GM19025 (cell line): ENCODE results near the gene NECTIN4.

Source experiments
- ATAC-seq: cut with Tn5 transposase; IDR thresholded peaks from one replicate; pipeline ENCODE4 v1.9.1; 2021; ENCODE audit warnings: mild to moderate bottlenecking, low read depth, moderate library complexity; ENCODE audit not compliant: unreplicated experiment

NECTIN4 gene

DNA sequence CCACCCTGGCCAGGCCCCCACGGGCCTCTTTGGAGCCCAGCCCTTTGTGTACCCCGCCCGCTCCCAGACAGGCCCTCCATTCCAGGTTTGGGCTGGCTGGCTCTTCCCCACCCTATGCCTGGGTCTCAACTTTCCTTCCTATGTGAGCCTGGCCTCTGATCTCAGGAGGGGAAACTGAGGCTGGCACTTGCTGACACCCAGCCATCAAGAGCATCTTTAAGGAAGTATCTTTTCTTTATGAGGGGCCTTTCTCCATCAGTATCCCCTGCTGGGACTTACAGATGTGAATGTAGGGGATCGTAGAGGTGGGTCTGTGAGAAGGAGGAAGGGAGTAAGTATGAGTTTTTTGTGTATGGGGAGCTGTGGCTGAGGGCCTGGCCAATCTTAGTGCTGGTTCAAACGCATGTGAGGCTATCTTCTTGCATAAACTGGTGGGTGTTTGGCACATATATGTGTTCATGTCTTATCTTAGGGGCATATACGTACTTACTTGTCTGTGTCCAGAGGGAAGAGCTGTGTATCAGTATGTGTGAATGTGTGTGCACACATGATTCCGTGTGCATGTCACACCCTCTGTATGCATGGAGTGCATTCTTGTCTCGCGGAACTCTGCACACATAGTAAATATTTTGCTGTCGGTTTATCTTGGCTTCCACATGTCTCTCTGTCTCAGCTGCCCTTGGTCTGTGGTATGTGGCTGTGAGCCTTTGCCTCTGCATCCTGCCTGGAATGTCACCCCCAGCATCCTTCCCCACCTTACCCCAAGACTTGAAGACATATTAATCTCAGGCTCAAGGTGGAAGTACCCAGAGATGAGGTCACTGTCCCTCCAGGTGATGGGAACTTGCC is 5.4 kb downstream of the NECTIN4 start:
- no peak for ATAC-seq

DNA sequence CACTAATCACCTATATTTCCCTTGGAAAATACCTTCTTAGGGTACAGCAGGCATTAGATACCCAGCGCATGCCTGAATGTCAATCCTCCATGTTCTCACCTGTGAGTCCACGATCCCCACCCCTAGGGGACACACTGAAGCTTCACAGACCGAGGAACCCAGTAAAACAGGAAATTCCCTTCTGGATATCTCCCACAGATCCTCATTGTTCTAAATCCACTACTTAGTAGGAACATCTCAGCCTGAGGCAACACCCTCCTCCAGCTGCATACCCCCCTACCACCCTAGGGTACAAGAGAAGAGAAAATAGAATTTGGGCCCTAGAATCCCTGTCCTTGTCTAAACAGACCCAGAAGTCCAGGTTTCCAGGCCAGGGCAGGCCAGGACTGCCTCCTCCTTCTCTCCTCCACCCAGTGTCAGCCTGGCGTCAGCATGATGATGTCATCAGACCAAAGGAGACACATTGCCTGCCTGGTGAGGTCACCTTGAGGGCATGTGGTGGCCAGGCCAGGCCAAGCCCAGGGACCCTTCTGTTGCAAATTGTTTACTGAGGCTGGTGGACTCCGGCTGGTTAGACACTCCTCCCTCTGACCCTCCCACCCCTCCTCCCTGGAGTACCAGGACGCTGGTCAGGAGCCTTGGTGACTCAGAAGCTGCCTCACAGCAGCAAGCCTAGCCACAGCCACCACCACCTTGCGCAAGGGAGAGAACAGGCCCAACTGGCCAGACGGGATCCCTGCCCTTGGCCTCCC is 6.2 kb downstream of the NECTIN4 start:
- ATAC-seq = no peak

DNA sequence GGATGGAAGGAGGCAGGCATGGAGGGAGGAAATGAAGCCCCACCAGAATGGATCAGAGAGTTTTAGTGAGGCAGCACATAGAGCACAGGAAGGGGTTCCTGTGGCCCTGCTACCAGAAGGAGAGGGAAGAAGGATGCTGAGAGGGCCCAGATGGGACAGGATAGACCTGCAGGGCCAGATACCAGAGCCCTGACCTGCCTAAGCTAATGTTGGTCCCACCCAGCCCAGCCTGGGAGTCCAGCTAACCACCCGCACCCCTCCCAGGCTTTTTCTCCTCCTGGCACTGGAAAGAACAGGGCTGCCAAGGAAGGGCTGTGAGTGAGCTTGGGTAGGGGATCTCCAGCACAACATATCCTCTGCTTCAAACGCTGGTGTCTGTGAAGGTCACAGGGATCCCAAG is 6.9 kb downstream of the NECTIN4 start:
- no peak for ATAC-seq

DNA sequence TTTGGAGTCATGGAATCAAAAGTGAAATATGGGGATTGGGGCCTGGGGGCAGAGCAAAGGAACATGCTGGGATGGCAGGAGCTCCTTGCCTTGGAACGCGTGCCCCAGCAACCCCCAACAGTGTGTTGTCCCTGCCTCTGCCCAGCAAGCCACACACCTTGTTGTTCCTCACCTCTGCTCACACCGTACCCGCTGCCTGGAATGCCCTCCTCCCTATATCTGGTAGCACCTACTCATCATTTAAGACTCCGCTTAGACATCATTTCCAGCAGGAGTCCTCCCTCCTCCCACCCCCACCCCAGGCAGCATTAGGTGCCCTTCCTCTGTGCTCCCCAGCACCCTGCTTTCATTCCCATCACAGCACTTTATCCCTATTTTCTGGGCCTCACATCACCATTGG is 7.8 kb downstream of the NECTIN4 start:
- no peak for ATAC-seq

DNA sequence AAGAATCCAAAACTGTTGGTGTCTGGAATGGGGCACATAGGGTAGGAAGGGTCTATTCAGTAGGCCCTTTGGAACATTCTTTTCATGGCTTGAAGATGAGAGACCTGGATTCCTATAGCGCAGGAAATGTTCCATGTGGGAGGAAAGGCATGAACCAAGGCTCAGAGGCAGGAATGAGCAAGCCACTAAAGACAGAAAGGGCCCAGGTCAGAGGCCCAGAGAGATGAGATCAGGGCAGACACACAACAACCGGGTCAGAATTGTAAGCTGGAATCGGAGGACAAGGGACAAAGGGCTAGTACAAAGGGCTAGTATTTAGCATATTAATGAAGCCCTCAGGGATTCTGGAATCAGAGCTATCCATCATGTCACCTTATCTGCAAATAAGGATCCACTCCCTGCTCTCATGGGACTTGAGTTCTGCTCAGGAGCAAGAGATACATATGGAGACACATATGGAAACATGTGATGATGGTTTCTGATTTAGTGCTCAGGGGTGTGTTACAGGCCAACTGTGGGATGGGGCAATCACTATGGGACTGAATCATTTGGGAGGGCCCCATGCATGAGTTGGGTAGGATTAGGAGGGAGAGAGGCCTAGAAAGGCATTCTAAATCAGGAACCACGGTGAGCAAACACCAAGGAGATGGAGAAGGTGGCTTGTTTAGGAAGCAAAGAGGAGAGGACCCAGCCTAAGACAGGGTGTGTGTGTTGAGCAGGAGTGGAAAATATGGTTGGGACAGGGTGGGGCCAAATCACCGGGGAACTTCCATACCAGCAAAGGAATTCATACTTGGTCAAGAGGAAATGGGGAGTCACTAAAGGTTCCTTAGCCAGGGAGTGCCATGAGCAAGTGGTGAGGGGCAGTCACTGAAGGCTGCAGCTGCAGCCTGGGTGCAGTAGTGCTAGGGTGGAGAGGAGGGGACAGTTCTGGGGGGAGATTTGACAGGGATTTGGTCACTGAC is 8.6 kb downstream of the NECTIN4 start:
- no peak for ATAC-seq

DNA sequence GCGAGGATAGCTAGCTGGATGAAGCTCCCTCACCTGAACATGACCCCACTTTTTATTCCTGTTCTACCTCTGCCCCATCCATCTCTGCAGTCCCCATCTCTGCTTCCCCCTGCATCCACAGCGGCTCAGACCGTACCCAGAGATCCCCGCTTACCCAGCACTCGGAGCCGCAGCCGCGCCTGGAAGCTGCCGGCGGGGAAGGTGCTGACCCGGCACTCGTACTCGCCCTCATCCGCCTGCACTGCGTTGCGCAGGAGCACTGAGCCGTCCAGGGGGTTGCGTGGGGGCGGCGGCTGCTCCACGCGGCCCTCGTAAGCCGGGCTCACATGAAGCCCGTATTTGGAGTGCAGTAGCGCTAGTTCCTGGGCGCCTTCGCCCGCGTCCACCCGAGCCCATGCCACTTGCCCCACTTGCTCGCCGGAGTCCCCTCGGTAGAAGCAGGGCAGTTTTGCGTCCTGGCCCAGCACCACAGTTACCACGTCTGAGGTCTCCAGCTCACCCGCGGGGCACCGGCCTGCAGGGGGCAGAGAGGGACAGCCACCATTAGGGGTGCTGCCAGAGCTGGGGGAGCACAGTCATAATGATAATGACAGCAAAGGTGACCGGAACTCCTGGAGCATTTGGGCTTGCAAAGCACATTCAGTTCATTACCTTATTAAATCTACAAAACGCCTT is 9.8 kb downstream of the NECTIN4 start:
- ATAC-seq = no peak

DNA sequence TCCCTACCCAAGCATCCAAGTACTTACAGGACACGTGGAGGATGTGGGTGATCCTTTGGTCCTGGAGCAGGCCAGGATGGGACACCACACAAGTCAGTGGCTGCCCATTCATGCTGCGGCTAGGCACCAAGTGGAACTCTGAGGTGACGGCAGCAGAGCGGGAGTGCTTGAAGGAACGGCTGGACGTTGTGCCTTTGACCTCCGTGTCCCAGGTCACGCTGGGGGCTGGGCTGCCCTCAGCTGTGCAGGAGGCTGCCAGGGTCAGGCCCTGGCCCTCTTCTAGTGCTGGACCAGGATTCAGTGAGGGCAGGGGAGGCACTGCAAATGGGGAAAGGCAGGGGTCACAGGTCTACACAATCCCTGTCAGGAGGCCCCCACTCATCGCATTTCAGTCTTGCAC is 11.9 kb downstream of the NECTIN4 start:
- no peak for ATAC-seq

DNA sequence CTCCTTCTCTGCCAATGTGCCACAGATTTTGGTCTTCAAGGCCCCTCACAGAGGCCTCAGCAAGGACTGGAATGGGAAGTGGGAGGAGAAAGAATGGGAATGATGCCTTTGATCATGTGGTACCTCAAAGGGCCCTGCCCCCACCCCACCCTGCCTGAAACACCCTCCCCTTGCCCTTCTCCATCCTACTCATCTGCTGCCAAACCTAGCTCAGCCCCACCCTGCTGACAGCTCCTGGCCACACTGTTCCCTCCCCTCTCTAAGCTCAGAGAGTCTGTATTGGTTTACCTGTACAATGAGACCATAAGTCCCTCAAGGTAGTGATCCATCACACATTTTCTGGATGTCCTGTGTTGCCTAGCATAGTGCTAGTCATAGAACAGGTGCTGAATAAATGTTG is 12.9 kb downstream of the NECTIN4 start:
- no peak for ATAC-seq

DNA sequence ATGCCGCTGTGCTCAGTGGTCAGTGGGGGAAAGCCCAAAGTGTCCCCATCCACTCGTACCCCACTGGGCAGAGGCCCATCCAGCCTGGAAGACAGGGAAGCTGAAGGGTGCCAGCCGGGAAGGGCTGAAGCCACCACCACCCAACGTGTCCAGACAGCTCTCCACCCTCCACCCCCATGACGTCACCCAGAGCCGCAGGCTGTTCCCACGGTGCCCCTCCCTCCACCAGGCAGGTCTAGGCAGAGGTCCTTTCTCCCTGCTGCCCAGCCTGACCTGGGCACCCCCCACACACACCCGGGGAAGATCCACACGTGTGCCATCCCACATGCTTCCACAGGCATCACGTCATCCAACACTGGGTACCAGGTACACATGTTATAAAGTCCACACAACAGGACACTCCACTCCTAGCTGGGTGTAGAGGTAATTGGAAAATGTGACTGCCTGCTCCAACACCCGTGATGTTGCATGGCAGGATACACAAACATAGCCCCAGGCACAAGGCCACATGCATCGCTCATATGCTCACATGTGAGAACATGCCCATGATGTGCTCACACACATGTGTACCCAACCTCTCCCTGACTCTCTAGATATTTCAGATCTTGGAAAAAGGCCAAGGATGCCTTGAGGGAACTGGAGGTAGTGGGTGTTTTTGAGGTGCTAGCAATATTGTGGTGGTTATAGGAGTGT is 14.5 kb downstream of the NECTIN4 start:
- no peak for ATAC-seq

DNA sequence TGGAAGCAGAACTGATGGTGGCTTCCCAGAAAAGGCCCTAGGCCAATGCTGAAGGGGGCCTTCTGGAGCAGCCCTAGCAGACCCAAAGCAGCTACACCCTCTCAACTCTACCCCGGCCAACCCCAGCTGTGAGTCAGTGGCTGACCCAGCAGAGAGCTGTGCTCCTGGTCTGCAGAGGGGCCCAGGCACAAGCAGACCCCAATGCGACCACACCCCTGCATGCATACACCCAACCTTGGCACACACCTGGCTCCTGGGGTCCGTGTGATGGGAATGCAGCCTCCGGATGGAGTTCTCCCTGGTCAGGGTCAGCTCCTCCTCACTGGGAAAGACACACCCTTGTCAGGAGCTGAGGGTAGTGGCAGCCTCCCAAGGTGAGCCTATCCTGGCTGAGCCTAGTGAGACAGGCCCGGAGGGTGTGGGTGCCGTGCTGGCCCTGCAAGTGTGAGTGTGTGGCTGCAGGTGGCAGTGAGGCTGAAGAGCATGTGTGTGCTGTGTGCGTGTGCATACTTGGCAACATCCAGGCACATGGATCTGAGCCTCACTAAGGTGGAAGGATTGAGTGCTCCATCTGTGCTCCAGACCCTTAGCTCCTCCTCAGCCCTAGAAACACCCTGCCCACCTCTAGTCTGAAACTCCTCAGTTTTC is 15.8 kb downstream of the NECTIN4 start:
- no peak for ATAC-seq

DNA sequence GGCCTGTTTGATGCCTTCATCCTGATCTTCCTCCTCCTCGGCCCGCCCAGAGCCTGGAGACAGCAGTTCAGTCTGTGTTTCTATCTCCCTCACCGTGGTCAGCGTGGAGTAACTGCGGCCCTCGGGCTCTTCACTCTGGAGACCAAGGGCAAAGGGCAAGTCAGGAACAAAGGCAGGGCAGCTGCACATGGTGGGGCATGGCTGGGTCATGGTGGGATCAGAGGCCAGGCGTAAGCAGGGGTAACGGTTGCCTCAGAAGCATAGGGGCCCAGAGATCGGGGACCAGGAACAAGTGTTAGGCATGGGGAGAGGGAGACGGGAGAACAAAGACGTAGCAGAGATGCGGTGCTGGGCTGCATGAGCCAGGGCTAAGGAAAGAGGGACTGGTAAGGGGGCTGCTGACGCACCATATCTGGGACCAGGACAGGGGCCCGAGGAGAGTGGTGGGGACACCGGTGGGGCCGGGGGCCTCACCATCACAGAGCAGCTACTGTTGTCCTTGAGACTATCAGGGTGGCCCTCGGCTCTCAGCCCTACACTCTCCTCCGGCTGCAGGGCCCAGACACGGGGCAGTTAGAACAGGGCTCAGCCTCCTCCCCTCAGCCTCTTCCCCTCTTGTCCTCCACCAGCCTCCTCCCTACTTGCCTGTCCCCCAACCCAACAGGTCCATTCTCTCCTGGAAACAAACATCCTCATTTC is 16.5 kb downstream of the NECTIN4 start:
- ATAC-seq = no peak

DNA sequence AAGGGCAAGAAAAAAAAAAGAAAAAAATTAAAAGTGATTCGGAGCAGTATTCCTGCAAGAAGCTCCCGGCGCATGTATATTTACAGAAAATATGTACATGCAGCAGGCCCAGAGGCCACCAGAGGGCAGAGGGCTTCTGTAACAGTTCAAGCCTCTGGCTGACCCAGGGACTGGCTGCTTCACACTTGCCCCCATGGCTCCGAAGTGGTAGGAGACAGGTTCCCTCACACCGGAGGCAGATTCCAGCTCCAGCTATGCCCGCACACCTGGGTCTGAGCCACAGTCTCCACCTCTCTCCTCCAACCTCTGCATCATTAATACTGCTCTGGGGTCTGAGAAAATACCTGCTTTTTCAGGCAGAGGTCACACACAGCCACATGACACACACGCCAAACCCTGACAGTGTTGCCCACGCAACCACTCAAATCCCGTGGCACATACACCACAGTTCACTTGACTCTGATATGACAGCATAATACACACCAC is 17.4 kb downstream of the NECTIN4 start:
- no peak for ATAC-seq

DNA sequence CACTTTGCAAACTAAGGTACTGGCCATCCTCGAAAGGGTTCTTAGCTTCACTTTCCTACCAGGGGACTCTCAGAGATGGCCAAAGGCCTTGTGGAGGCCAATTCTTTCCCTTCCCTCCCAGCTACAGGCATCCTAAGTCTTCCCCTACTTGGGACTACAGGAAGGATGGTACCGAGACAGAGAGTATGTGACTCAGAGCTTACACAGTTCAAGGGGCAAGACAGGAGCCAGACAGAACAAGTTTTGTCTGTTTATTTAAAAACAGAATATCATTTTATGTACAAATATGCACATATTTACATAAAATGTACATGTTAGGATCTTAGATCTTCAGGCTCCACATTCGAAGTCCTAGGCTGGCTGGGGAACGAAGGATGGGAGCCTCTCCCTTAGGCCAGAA is 18.6 kb downstream of the NECTIN4 start:
- no peak for ATAC-seq

DNA sequence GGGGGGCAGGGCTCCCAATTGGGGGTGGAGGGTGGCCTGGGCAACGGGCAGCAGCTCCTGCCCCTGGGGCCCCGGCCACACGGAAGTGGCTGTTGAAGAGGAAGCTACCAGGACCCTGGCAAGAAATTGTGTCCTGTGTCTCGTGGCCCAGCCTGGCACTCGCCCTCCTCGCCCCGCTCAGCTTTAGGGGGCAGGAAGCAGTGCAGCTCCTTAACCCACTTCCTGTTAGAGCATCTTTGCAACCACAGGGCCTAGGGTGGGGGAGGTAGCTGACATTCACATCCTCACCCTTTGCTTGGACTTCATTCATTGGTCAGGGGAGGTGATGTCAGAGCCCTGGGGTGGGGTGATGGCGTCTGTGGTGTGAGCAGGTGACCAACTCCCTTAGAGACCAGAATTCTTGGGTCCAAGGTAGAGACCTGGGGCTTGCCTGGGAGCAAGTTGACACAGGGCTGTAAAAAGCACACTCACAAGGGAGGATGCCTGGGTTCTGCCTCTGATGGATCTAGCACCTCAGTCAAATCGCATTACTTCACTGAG is 19.6 kb downstream of the NECTIN4 start, which contains the start of gene ARHGAP30:
TSS of gene ARHGAP30 (minus strand) at position 161 of the 540 bp plus-strand sequence. CDS start 267 bp downstream, outside the sequence.
- ATAC-seq = peak; percentile 85

DNA sequence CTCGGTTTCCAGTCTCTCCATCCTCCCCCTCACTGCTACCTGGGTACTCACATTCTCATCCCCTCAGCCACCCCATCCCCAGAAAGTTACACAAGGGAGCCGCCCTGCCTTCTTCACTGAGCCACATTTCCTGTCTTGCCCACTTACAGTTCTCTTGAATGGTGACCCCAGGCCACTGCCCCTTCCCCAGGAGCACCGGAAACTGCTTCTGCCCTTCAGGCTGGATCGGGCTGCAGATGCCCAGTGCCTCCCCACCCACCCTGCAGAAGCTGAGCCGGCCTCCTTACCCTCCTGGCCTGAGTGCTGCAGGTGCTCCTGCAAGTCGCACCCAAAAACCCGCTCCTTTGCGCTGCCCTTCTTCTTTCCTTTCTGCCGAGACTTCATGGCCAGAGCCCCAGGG is 20.1 kb downstream of the NECTIN4 start:
- no peak for ATAC-seq

DNA sequence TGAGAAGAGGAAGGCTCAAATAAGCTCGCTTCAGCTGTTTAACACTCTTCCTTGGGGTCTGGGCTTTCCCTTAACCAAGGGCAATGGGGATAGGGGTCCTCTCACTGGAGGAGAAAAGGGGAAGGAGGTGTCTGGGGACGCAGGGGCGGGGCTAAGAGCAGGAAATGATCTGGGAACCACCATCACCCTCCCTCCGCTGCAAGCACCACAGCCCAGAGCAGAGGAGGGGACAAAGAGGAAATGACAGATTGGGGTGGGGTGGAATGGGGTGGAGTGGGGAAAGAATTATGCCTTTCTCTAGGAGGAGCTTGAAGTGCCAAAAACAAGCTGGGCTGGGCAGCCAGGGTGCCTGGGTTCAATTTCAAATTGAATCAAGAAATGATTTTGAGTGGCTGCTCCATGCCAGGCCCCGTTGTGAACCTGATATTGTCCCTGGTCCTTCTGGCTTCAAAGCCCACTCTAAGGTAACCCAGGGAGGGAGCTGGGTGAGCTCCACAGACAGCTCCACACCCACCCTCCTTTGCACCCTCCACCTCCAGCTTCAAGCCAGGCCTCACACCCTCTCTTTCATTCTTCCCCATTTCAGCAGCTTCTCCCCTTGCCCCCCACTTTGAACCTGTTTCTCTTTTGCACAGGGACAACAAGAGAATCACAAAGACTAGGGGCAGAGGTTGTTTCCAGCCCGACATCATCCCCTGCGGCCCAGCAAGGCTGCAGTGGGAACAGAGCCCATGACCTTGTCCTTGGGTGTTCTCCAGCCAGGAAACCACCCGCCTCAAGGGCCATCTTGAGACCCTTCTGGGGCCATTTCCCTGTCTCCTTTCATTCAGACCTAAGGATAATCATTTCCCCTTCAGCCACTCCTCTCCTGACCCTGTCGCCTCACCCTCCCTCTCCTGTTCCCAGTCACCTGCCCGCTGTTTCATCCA is 20.8 kb downstream of the NECTIN4 start:
- ATAC-seq = peak; percentile 53

DNA sequence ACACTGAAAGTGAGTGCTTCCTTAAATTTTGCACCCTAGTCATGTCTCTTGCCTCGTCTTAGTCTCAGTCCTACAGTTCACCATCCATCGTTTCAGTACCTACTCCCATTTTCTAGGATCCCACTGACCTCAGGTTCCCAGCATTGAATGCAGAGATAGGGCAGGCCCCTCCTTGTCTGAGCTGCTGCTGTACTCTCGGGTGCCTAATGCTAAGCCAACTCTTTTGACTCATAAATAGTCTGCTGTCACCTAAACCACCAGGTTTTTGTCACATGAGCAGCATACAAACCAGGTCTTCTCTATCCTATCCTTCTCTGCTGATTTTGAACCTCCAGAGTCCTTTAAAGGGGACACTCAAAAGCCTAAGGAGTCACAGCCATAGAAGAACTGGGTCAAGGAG is 22.7 kb downstream of the NECTIN4 start:
- no peak for ATAC-seq
